ENCODE data around the gene TCF7L2. TPM values are rescaled to one million over a fixed set of nuclear protein-coding genes. Genes with fewer than 3 reads are reported as not detected.

Gene TCF7L2
- total and polyA plus RNA-seq, 9 of the 15 experiments (the other 6 are each of a cell fraction or from before 2014, with no cell fraction given) = 0.32 to 2.8 (median 0.92) TPM

GRCh38 chr10:113000876-113001598 lies 51.0 kb downstream of the TCF7L2 start:
- no peaks in the 10 kb centered on the region for H3K79me2 ChIP-seq (ENCODE audit: control insufficient read depth, insufficient read depth, low read length)
- no peaks in the 10 kb centered on the region for H3K36me3 ChIP-seq (ENCODE audit: control insufficient read depth, insufficient read depth, low read length)
- no peak for ATAC-seq
- TF ChIP-seq STAT5A (IDR thresholded peaks at IDR 0.05; ENCODE audit: borderline replicate concordance, low read length) = no peak
- TF ChIP-seq NR2C2 (CRISPR knock-in tag; IDR thresholded peaks at IDR 0.05) = no peak
- TF ChIP-seq NR2C2 (tag; IDR thresholded peaks at IDR 0.05) = no peak
- no peak for TF ChIP-seq ZNF583 (CRISPR knock-in tag; IDR thresholded peaks at IDR 0.05)
- no peak for TF ChIP-seq EZH2 (IDR thresholded peaks at IDR 0.05; ENCODE audit: borderline replicate concordance, low read depth, low read length)
- no peak for TF ChIP-seq KDM1A (IDR thresholded peaks at IDR 0.05)
- TF ChIP-seq EP300 (IDR thresholded peaks at IDR 0.05; ENCODE audit: low read length) = no peak
- no peak for TF ChIP-seq TAF9B (IDR thresholded peaks at IDR 0.05; ENCODE audit: partially characterized antibody)
- TF ChIP-seq GTF2B (IDR thresholded peaks at IDR 0.05; ENCODE audit: extremely low read depth, insufficient read length) = no peak
- TF ChIP-seq SRSF1 (IDR thresholded peaks at IDR 0.05; ENCODE audit: low read depth, low read length) = no peak
- no peak for TF ChIP-seq XRCC5 (IDR thresholded peaks at IDR 0.05; ENCODE audit: low read depth, low read length)
- TF ChIP-seq HNRNPH1 (optimal IDR thresholded peaks at IDR 0.05; ENCODE audit: low read depth, low read length) = no peak
- TF ChIP-seq DPF2 (IDR thresholded peaks at IDR 0.05) = no peak
- TF ChIP-seq ZNF318 (IDR thresholded peaks at IDR 0.05; ENCODE audit: borderline replicate concordance in 1 of 2, low read depth in 1 of 2) = no peak
- TF ChIP-seq SMAD2 (IDR thresholded peaks at IDR 0.05; ENCODE audit: low read depth, low read length) = no peak

More at GRCh38 chr10:113000876-113001598, 51.0 kb downstream of the TCF7L2 start:
- H3K4me3 ChIP-seq = no peak overlapping the region
- no TSS peak for BruUV-seq (replicated peaks)
- no peaks in the 10 kb centered on the region for H3K9me1 ChIP-seq (ENCODE audit: control insufficient read depth, insufficient read depth, low read length)
- ChIA-PET CTCF (ENCODE audit: low intra/inter-chr PET ratio) (no interaction called here), POLR2A (interaction anchor here (0.6 kb wide), 1 partner anchor 158 kb away, joined by 4 read pairs; no protein-coding TSS in a partner anchor)
- no peak overlapping the region for H2AFZ ChIP-seq (ENCODE audit: low read depth, low read length)
- 43% methylated on average over 14 of the region's 14 CpGs for WGBS (ENCODE audit: insufficient coverage, low coverage, missing lambda C conversion rate)
- DNase-seq (ENCODE audit: extremely low read depth in 1 of 4, low spot score in 3 of 4) (no peak), FAIRE-seq (no peak)
- no peak overlapping the region for H3K4me2 ChIP-seq (ENCODE audit: insufficient read depth, low read length)
- peaks cover 0 to 11% of the 10 kb centered on the region in 2 experiments; a peak in 2 of 5 replicates for H3K27me3 ChIP-seq (ENCODE audit: control insufficient read depth in 2 of 2, insufficient read depth in 2 of 2, low read length in 2 of 2)
- intact Hi-C loops (cut with micrococcal nuclease) (no loop called here), in situ Hi-C loops (cut with MboI) (no loop called here)
- H3K9me3 ChIP-seq (replicated peaks; ENCODE audit: control insufficient read depth, insufficient read depth, low read depth, low read length) = no peaks in the 10 kb centered on the region
- H4K20me1 ChIP-seq (replicated peaks; ENCODE audit: control insufficient read depth, insufficient read depth, low read length) = peaks cover 3% of the 10 kb centered on the region; the same call in 1 of the 2 replicates
- H3K9ac ChIP-seq (ENCODE audit: insufficient read depth in 1 of 2, low read depth in 2 of 2, low read length in 2 of 2) = no peak overlapping the region
- no peak overlapping the region for H3K27ac ChIP-seq (ENCODE audit: extremely low read depth, low read depth, low read length)
- peaks cover 0 to 13% of the 10 kb centered on the region in 2 experiments; a peak in 3 of 5 replicates for H3K4me1 ChIP-seq (replicated peaks in 1 of 2; ENCODE audit: control insufficient read depth in 2 of 2, insufficient read depth in 2 of 2, low read length in 2 of 2)
